ENCODE results near the gene KRTAP4-16.

DNA sequence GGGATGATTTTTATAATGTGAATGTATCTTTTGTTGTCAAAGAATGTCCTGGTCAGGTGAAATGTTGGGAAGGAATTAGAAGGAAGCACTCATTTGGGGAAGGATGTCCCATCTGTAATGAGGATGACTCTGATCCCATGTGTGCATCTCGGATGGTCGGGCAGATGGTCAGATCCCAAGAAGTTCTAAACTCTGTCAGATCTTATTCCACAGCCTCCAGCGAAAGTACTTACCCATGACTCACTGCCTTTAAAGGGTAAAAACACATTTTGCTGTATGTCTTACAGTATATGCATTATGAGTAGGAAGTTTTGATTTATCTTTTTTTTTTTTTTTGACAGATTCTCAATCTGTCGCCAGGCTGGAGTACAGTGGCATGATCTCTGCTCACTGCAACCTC lies 16.7 kb upstream of the KRTAP4-16 start:
- TF ChIP-seq POLR2A (IDR thresholded peaks at IDR 0.05; ENCODE audit: borderline replicate concordance, extremely low read depth, insufficient read depth, insufficient read length): no peak
- no peak for TF ChIP-seq POLR2AphosphoS5 (IDR thresholded peaks at IDR 0.05; ENCODE audit: low read depth, low read length)
- TF ChIP-seq, protein P1, sequence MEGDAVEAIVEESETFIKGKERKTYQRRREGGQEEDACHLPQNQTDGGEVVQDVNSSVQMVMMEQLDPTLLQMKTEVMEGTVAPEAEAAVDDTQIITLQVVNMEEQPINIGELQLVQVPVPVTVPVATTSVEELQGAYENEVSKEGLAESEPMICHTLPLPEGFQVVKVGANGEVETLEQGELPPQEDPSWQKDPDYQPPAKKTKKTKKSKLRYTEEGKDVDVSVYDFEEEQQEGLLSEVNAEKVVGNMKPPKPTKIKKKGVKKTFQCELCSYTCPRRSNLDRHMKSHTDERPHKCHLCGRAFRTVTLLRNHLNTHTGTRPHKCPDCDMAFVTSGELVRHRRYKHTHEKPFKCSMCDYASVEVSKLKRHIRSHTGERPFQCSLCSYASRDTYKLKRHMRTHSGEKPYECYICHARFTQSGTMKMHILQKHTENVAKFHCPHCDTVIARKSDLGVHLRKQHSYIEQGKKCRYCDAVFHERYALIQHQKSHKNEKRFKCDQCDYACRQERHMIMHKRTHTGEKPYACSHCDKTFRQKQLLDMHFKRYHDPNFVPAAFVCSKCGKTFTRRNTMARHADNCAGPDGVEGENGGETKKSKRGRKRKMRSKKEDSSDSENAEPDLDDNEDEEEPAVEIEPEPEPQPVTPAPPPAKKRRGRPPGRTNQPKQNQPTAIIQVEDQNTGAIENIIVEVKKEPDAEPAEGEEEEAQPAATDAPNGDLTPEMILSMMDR (IDR thresholded peaks at IDR 0.05 in 2 of 3, conservative IDR thresholded peaks at IDR 0.05 in 1 of 3; ENCODE audit: borderline replicate concordance in 1 of 3, insufficient read depth in 1 of 3, low read depth in 2 of 3, low read length in 2 of 3): no peak
- TF ChIP-seq CBX3 (IDR thresholded peaks at IDR 0.05; ENCODE audit: low read depth): no peak
- no peak for TF ChIP-seq SIN3A (IDR thresholded peaks at IDR 0.05; ENCODE audit: low read depth)
- TF ChIP-seq, protein P2, sequence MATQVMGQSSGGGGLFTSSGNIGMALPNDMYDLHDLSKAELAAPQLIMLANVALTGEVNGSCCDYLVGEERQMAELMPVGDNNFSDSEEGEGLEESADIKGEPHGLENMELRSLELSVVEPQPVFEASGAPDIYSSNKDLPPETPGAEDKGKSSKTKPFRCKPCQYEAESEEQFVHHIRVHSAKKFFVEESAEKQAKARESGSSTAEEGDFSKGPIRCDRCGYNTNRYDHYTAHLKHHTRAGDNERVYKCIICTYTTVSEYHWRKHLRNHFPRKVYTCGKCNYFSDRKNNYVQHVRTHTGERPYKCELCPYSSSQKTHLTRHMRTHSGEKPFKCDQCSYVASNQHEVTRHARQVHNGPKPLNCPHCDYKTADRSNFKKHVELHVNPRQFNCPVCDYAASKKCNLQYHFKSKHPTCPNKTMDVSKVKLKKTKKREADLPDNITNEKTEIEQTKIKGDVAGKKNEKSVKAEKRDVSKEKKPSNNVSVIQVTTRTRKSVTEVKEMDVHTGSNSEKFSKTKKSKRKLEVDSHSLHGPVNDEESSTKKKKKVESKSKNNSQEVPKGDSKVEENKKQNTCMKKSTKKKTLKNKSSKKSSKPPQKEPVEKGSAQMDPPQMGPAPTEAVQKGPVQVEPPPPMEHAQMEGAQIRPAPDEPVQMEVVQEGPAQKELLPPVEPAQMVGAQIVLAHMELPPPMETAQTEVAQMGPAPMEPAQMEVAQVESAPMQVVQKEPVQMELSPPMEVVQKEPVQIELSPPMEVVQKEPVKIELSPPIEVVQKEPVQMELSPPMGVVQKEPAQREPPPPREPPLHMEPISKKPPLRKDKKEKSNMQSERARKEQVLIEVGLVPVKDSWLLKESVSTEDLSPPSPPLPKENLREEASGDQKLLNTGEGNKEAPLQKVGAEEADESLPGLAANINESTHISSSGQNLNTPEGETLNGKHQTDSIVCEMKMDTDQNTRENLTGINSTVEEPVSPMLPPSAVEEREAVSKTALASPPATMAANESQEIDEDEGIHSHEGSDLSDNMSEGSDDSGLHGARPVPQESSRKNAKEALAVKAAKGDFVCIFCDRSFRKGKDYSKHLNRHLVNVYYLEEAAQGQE (IDR thresholded peaks at IDR 0.05; ENCODE audit: low read depth): no peak
- TF ChIP-seq EZH2 (IDR thresholded peaks at IDR 0.05): no peak
- TF ChIP-seq EGR1 (IDR thresholded peaks at IDR 0.05; ENCODE audit: low read depth): no peak
- TF ChIP-seq EZH2phosphoT487 (IDR thresholded peaks at IDR 0.05; ENCODE audit: borderline replicate concordance): no peak
- TF ChIP-seq SRF (IDR thresholded peaks at IDR 0.05; ENCODE audit: low read depth): no peak
- TF ChIP-seq RAD21 (IDR thresholded peaks at IDR 0.05; ENCODE audit: low read depth): no peak
- no peak for TF ChIP-seq ZNF274 (IDR thresholded peaks at IDR 0.05; ENCODE audit: low read depth, low read length)
- TF ChIP-seq, protein P3, sequence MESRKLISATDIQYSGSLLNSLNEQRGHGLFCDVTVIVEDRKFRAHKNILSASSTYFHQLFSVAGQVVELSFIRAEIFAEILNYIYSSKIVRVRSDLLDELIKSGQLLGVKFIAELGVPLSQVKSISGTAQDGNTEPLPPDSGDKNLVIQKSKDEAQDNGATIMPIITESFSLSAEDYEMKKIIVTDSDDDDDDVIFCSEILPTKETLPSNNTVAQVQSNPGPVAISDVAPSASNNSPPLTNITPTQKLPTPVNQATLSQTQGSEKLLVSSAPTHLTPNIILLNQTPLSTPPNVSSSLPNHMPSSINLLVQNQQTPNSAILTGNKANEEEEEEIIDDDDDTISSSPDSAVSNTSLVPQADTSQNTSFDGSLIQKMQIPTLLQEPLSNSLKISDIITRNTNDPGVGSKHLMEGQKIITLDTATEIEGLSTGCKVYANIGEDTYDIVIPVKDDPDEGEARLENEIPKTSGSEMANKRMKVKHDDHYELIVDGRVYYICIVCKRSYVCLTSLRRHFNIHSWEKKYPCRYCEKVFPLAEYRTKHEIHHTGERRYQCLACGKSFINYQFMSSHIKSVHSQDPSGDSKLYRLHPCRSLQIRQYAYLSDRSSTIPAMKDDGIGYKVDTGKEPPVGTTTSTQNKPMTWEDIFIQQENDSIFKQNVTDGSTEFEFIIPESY (IDR thresholded peaks at IDR 0.05; ENCODE audit: extremely low read depth, insufficient replicate concordance, low read length): no peak
